ENCODE data around the gene MPDZ.

MPDZ gene

GRCh38 chr9:13107008-13107407, 172.5 kb downstream of the MPDZ start:
- no peak for DNase-seq
- in situ Hi-C loops (cut with MboI; ENCODE audit: low pct_unique_long_range_greater_than_20kb, low sequenced_read_pairs) = no loop called here

GRCh38 chr9:13100914-13101572, 178.4 kb downstream of the MPDZ start:
- DNase-seq = no peak
- in situ Hi-C loops (cut with MboI; ENCODE audit: low pct_unique_long_range_greater_than_20kb, low sequenced_read_pairs) = no loop called here

GRCh38 chr9:13095056-13095455, 184.4 kb downstream of the MPDZ start:
- no peak for DNase-seq
- in situ Hi-C loops (cut with MboI; ENCODE audit: low pct_unique_long_range_greater_than_20kb, low sequenced_read_pairs) = no loop called here

- no peak for DNase-seq
- in situ Hi-C loops (cut with MboI; ENCODE audit: low pct_unique_long_range_greater_than_20kb, low sequenced_read_pairs) = no loop called here
Observed at GRCh38 chr9:13090628-13091027, 188.9 kb downstream of the MPDZ start.

- no peak for DNase-seq
- in situ Hi-C loops (cut with MboI; ENCODE audit: low pct_unique_long_range_greater_than_20kb, low sequenced_read_pairs) = no loop called here
Observed at GRCh38 chr9:13089666-13090065, 189.8 kb downstream of the MPDZ start.

- in situ Hi-C loops (cut with MboI; ENCODE audit: low pct_unique_long_range_greater_than_20kb, low sequenced_read_pairs) = no loop called here
- peak; percentile 61 for DNase-seq
Observed at GRCh38 chr9:13088720-13089427, 190.6 kb downstream of the MPDZ start.

- in situ Hi-C loops (cut with MboI; ENCODE audit: low pct_unique_long_range_greater_than_20kb, low sequenced_read_pairs) = no loop called here
- DNase-seq = no peak
Observed at GRCh38 chr9:13083963-13084528, 195.4 kb downstream of the MPDZ start.

- in situ Hi-C loops (cut with MboI; ENCODE audit: low pct_unique_long_range_greater_than_20kb, low sequenced_read_pairs) = no loop called here
- DNase-seq = no peak
Observed at GRCh38 chr9:13083366-13083765, 196.1 kb downstream of the MPDZ start.

- in situ Hi-C loops (cut with MboI; ENCODE audit: low pct_unique_long_range_greater_than_20kb, low sequenced_read_pairs) = no loop called here
- no peak for DNase-seq
Observed at GRCh38 chr9:13082796-13083195, 196.7 kb downstream of the MPDZ start.

GRCh38 chr9:13078164-13078563, 201.3 kb downstream of the MPDZ start:
- DNase-seq = no peak
- in situ Hi-C loops (cut with MboI; ENCODE audit: low pct_unique_long_range_greater_than_20kb, low sequenced_read_pairs) = no loop called here

GRCh38 chr9:13076616-13077015, 202.9 kb downstream of the MPDZ start:
- DNase-seq = no peak
- in situ Hi-C loops (cut with MboI; ENCODE audit: low pct_unique_long_range_greater_than_20kb, low sequenced_read_pairs) = no loop called here

- in situ Hi-C loops (cut with MboI; ENCODE audit: low pct_unique_long_range_greater_than_20kb, low sequenced_read_pairs) = no loop called here
- DNase-seq = no peak
Observed at GRCh38 chr9:13071921-13072320, 207.6 kb downstream of the MPDZ start.

GRCh38 chr9:13070612-13071595, 208.6 kb downstream of the MPDZ start:
- DNase-seq = no peak
- in situ Hi-C loops (cut with MboI; ENCODE audit: low pct_unique_long_range_greater_than_20kb, low sequenced_read_pairs) = no loop called here

GRCh38 chr9:13069498-13069897, 210.0 kb downstream of the MPDZ start:
- in situ Hi-C loops (cut with MboI; ENCODE audit: low pct_unique_long_range_greater_than_20kb, low sequenced_read_pairs) = no loop called here
- DNase-seq = no peak

GRCh38 chr9:13064676-13065075, 214.8 kb downstream of the MPDZ start:
- DNase-seq = no peak
- in situ Hi-C loops (cut with MboI; ENCODE audit: low pct_unique_long_range_greater_than_20kb, low sequenced_read_pairs) = no loop called here

GRCh38 chr9:13063880-13064459, 215.5 kb downstream of the MPDZ start:
- DNase-seq = no peak
- in situ Hi-C loops (cut with MboI; ENCODE audit: low pct_unique_long_range_greater_than_20kb, low sequenced_read_pairs) = no loop called here

GRCh38 chr9:13061390-13061789, 218.1 kb downstream of the MPDZ start:
- no peak for DNase-seq
- in situ Hi-C loops (cut with MboI; ENCODE audit: low pct_unique_long_range_greater_than_20kb, low sequenced_read_pairs) = no loop called here
